Measurements from ENCODE around the gene MDH1B. TPM values are rescaled to one million over a fixed set of nuclear protein-coding genes. Genes with fewer than 3 reads are reported as not detected.
"Not testable (repeated sequence)": the region's sequence is repeated elsewhere in the genome, so short reads cannot be mapped to it uniquely, and the experiment has no call there.

MDH1B gene
- total RNA-seq, 1 donor from 2014 or later: 0.12 TPM

GRCh38 chr2:206733341-206733740 lies 31.8 kb downstream of the MDH1B start:
- intact Hi-C loops (cut with micrococcal nuclease): no loop called here
- no peaks in the 10 kb centered on the region for H3K9me3 Mint-ChIP-seq
- H3K4me3 Mint-ChIP-seq: no peak overlapping the region
- H3K36me3 Mint-ChIP-seq (ENCODE audit: low read depth): no peaks in the 10 kb centered on the region
- no peak overlapping the region for H3K27ac Mint-ChIP-seq
- H3K27me3 Mint-ChIP-seq: peaks cover 13% of the 10 kb centered on the region
- peaks cover 4% of the 10 kb centered on the region for H3K4me1 Mint-ChIP-seq
- DNase-seq: no peak

- Mint-ChIP-seq H3K36me3 (ENCODE audit: low read depth) (no peaks in the 10 kb centered on the region), H3K4me3 (no peak overlapping the region), H3K27ac (no peak overlapping the region), H3K9me3 (no peaks in the 10 kb centered on the region), H3K4me1 (peaks cover 5% of the 10 kb centered on the region), H3K27me3 (peaks cover 28% of the 10 kb centered on the region)
- intact Hi-C loops (cut with micrococcal nuclease): no loop called here
- DNase-seq: no peak
These were observed 36.6 kb downstream of the MDH1B start for GRCh38 chr2:206728277-206729199.

- Mint-ChIP-seq H3K4me1 (peaks cover 5% of the 10 kb centered on the region), H3K4me3 (no peak overlapping the region), H3K36me3 (ENCODE audit: low read depth) (no peaks in the 10 kb centered on the region), H3K27me3 (peaks cover 28% of the 10 kb centered on the region), H3K9me3 (no peaks in the 10 kb centered on the region), H3K27ac (no peak overlapping the region)
- no peak for DNase-seq
- intact Hi-C loops (cut with micrococcal nuclease): no loop called here
These were observed 37.8 kb downstream of the MDH1B start for GRCh38 chr2:206727287-206727686.

DNA sequence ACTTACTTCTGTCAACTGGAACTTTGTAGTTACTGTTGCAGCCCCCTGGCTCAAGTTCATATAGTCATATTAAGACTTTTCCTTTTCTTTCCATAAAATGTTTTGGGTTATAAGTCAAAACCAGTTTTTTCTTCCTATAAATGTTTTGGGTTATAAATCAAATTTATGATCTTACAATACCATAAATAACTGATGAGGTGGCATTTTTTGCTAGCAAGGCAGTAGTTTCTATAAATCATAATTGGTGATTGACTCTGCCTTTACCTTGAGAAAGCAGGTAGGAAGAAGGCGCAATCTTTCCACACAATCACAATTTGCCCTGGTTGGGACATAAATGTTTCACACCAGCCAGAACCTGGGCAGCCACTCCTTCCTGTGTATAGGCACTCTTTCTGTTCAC lies 41.8 kb downstream of the MDH1B start:
- peaks cover 3% of the 10 kb centered on the region for H3K4me1 Mint-ChIP-seq
- H3K27me3 Mint-ChIP-seq: peaks cover 34% of the 10 kb centered on the region
- intact Hi-C loops (cut with micrococcal nuclease): no loop called here
- H3K4me3 Mint-ChIP-seq: no peak overlapping the region
- no peaks in the 10 kb centered on the region for H3K36me3 Mint-ChIP-seq (ENCODE audit: low read depth)
- H3K27ac Mint-ChIP-seq: no peak overlapping the region
- no peak for DNase-seq
- no peaks in the 10 kb centered on the region for H3K9me3 Mint-ChIP-seq

GRCh38 chr2:206721256-206721920 lies 43.7 kb downstream of the MDH1B start:
- Mint-ChIP-seq H3K27ac (no peak overlapping the region), H3K27me3 (peaks cover 29% of the 10 kb centered on the region), H3K4me3 (no peak overlapping the region), H3K4me1 (no peaks in the 10 kb centered on the region), H3K36me3 (ENCODE audit: low read depth) (no peaks in the 10 kb centered on the region), H3K9me3 (no peaks in the 10 kb centered on the region)
- intact Hi-C loops (cut with micrococcal nuclease): no loop called here
- DNase-seq: no peak

- Mint-ChIP-seq H3K9me3 (no peaks in the 10 kb centered on the region), H3K27me3 (peaks cover 21% of the 10 kb centered on the region), H3K36me3 (ENCODE audit: low read depth) (no peaks in the 10 kb centered on the region), H3K4me1 (peaks cover 3% of the 10 kb centered on the region), H3K27ac (no peak within 1 kb of the TSS), H3K4me3 (no peak within 1 kb of the TSS)
- no peak for DNase-seq
- intact Hi-C loops (cut with micrococcal nuclease): no loop called here
These were observed 46.8 kb downstream of the MDH1B start, which contains the start of gene DYTN for GRCh38 chr2:206718296-206718695. TSS of gene DYTN (minus strand) at chr2:206718396. CDS start at chr2:206718279, 117 bp downstream.

- intact Hi-C loops (cut with micrococcal nuclease): no loop called here
- no peaks in the 10 kb centered on the region for H3K36me3 Mint-ChIP-seq (ENCODE audit: low read depth)
- DNase-seq: no peak
- no peak overlapping the region for H3K4me3 Mint-ChIP-seq
- H3K27me3 Mint-ChIP-seq: peaks cover 15% of the 10 kb centered on the region
- no peak overlapping the region for H3K27ac Mint-ChIP-seq
- peaks cover 3% of the 10 kb centered on the region for H3K4me1 Mint-ChIP-seq
- H3K9me3 Mint-ChIP-seq: no peaks in the 10 kb centered on the region
These were observed 48.5 kb downstream of the MDH1B start for GRCh38 chr2:206716623-206717022.

GRCh38 chr2:206715183-206715582 lies 49.9 kb downstream of the MDH1B start:
- peaks cover 14% of the 10 kb centered on the region for H3K27me3 Mint-ChIP-seq
- H3K36me3 Mint-ChIP-seq (ENCODE audit: low read depth); intact Hi-C loops (cut with micrococcal nuclease); H3K4me3 Mint-ChIP-seq; H3K4me1 Mint-ChIP-seq; H3K27ac Mint-ChIP-seq; H3K9me3 Mint-ChIP-seq; DNase-seq: not testable (repeated sequence)

GRCh38 chr2:206713746-206714145 lies 51.4 kb downstream of the MDH1B start:
- no peaks in the 10 kb centered on the region for H3K9me3 Mint-ChIP-seq
- intact Hi-C loops (cut with micrococcal nuclease): no loop called here
- H3K4me3 Mint-ChIP-seq: no peak overlapping the region
- H3K27ac Mint-ChIP-seq: no peak overlapping the region
- peaks cover 3% of the 10 kb centered on the region for H3K4me1 Mint-ChIP-seq
- peaks cover 11% of the 10 kb centered on the region for H3K27me3 Mint-ChIP-seq
- no peak for DNase-seq
- no peaks in the 10 kb centered on the region for H3K36me3 Mint-ChIP-seq (ENCODE audit: low read depth)

DNA sequence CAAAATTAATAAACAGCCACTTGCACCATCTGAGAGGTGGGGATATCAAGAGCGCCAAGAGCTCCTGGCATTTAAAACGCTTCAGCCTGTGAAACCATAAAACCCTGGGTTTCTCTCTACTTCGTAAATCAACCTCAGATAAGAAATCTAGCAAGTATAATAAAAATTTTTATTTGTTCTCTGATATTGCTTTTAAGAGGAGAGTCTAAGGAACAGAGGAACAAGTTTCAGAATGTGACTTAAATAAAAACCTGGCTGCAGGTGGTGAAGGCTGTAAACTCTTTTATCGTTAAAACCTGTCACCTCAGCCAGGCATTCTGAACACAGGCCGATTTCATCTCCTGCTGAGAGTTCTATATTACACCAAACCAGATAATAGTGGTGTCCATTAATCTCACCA lies 56.8 kb downstream of the MDH1B start:
- H3K4me1 Mint-ChIP-seq: peaks cover under 1% of the 10 kb centered on the region
- peaks cover 11% of the 10 kb centered on the region for H3K27me3 Mint-ChIP-seq
- DNase-seq: no peak
- intact Hi-C loops (cut with micrococcal nuclease): no loop called here
- H3K27ac Mint-ChIP-seq: no peak overlapping the region
- no peaks in the 10 kb centered on the region for H3K36me3 Mint-ChIP-seq (ENCODE audit: low read depth)
- no peak overlapping the region for H3K4me3 Mint-ChIP-seq
- no peaks in the 10 kb centered on the region for H3K9me3 Mint-ChIP-seq

- intact Hi-C loops (cut with micrococcal nuclease): no loop called here
- Mint-ChIP-seq H3K4me3 (no peak overlapping the region), H3K4me1 (no peaks in the 10 kb centered on the region), H3K36me3 (ENCODE audit: low read depth) (no peaks in the 10 kb centered on the region), H3K9me3 (no peaks in the 10 kb centered on the region), H3K27ac (no peak overlapping the region), H3K27me3 (peaks cover 13% of the 10 kb centered on the region)
- no peak for DNase-seq
These were observed 57.9 kb downstream of the MDH1B start for GRCh38 chr2:206707164-206707701.

GRCh38 chr2:206701952-206702605 lies 63.0 kb downstream of the MDH1B start:
- peaks cover 3% of the 10 kb centered on the region for H3K4me1 Mint-ChIP-seq
- no peak for DNase-seq
- no peaks in the 10 kb centered on the region for H3K36me3 Mint-ChIP-seq (ENCODE audit: low read depth)
- no peak overlapping the region for H3K4me3 Mint-ChIP-seq
- H3K27ac Mint-ChIP-seq: no peak overlapping the region
- H3K9me3 Mint-ChIP-seq: no peaks in the 10 kb centered on the region
- intact Hi-C loops (cut with micrococcal nuclease): no loop called here
- H3K27me3 Mint-ChIP-seq: peaks cover 13% of the 10 kb centered on the region

- H3K4me3 Mint-ChIP-seq: no peak overlapping the region
- H3K27ac Mint-ChIP-seq: no peak overlapping the region
- peaks cover 13% of the 10 kb centered on the region for H3K27me3 Mint-ChIP-seq
- no peak for DNase-seq
- peaks cover 3% of the 10 kb centered on the region for H3K4me1 Mint-ChIP-seq
- intact Hi-C loops (cut with micrococcal nuclease): no loop called here
- no peaks in the 10 kb centered on the region for H3K36me3 Mint-ChIP-seq (ENCODE audit: low read depth)
- no peaks in the 10 kb centered on the region for H3K9me3 Mint-ChIP-seq
These were observed 65.0 kb downstream of the MDH1B start for GRCh38 chr2:206700156-206700555.

DNA sequence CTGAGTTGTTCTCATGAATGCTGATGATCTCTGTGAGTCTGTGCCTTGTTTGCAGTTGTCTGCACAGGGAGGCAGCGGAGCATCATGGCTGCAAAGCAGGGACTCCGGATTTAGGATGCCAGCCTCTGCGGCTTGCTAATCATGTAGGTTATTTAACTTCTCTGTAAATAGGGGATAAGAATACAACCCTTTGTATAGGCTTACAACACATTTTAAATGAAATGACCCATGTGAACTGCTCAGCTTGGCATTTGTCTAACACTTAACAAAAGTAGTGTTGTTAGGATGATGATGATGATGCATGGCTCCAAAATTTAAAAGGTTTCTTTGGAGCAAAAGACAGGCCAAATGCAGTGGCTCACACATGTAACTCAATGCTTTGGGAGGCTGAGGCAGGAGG lies 66.3 kb downstream of the MDH1B start:
- no peak for DNase-seq
- peaks cover 3% of the 10 kb centered on the region for H3K4me1 Mint-ChIP-seq
- no peaks in the 10 kb centered on the region for H3K36me3 Mint-ChIP-seq (ENCODE audit: low read depth)
- intact Hi-C loops (cut with micrococcal nuclease): loop anchor here (10.0 kb wide), 2 partner anchors 286 to 1376 kb away; no protein-coding TSS in a partner anchor
- no peak overlapping the region for H3K4me3 Mint-ChIP-seq
- H3K27me3 Mint-ChIP-seq: peaks cover 13% of the 10 kb centered on the region
- no peak overlapping the region for H3K27ac Mint-ChIP-seq
- no peaks in the 10 kb centered on the region for H3K9me3 Mint-ChIP-seq
